Measurements from ENCODE around the gene ELOF1. TPM values are rescaled to one million over a fixed set of nuclear protein-coding genes. Genes with fewer than 3 reads are reported as not detected.

ELOF1 gene
- total and polyA plus RNA-seq, 7 donors: 27.2 to 67.3 (median 47.9) TPM

- DNase-seq: peak; percentile 66
- H3K4me3 ChIP-seq: no peak overlapping the region
- no peaks in the 10 kb centered on the region for H3K27me3 ChIP-seq
- H3K36me3 ChIP-seq: peaks cover 0 to 4% (median 0%) of the 10 kb centered on the region in 4 donors
- peaks cover 0 to 41% (median 32%) of the 10 kb centered on the region in 4 donors for H3K4me1 ChIP-seq
- 15 to 17% methylated on average over 9 of the region's 9 CpGs for WGBS, 2 donors
- intact Hi-C loops (cut with DNase I): loop anchor here (2.0 to 5.0 kb wide), 2 partner anchors 26 to 33 kb away; partner anchors contain the start of gene ECSIT
- no peaks in the 10 kb centered on the region for H3K9me3 ChIP-seq
- no peak for TF ChIP-seq POLR2AphosphoS5 (IDR thresholded peaks at IDR 0.05)
- TF ChIP-seq POLR2A (IDR thresholded peaks at IDR 0.05): no peak
- no peak for TF ChIP-seq EP300 (IDR thresholded peaks at IDR 0.05)
- peak in 3 of 4 experiments; percentile 23 to 49 (median 48) for TF ChIP-seq CTCF (IDR thresholded peaks at IDR 0.05)
- peak overlapping the region in 2 of 4 donors; percentile 19 to 86 for H3K27ac ChIP-seq
These were observed 1.5 kb upstream of the ELOF1 start for GRCh38 chr19:11560404-11561051.

GRCh38 chr19:11556634-11557420, 2.2 kb downstream of the ELOF1 start:
- TF ChIP-seq POLR2AphosphoS5 (IDR thresholded peaks at IDR 0.05) (no peak), EP300 (IDR thresholded peaks at IDR 0.05) (no peak), POLR2A (IDR thresholded peaks at IDR 0.05) (no peak), CTCF (IDR thresholded peaks at IDR 0.05) (no peak)
- no peak for DNase-seq
- Histone ChIP-seq H3K9me3 (no peaks in the 10 kb centered on the region), H3K36me3 (peaks cover 5 to 34% (median 19%) of the 10 kb centered on the region in 4 donors), H3K27me3 (no peaks in the 10 kb centered on the region), H3K4me3 (no peak overlapping the region), H3K27ac (no peak overlapping the region), H3K4me1 (peaks cover 0 to 49% (median 41%) of the 10 kb centered on the region in 4 donors)
- 88 to 89% methylated on average over 4 of the region's 4 CpGs for WGBS, 2 donors
- intact Hi-C loops (cut with DNase I): no loop called here

GRCh38 chr19:11555246-11555645, 3.8 kb downstream of the ELOF1 start:
- intact Hi-C loops (cut with DNase I): no loop called here
- no peak for TF ChIP-seq POLR2A (IDR thresholded peaks at IDR 0.05)
- no peak for TF ChIP-seq POLR2AphosphoS5 (IDR thresholded peaks at IDR 0.05)
- no peak for TF ChIP-seq EP300 (IDR thresholded peaks at IDR 0.05)
- no peak for TF ChIP-seq CTCF (IDR thresholded peaks at IDR 0.05)
- Histone ChIP-seq H3K36me3 (peaks cover 8 to 38% (median 19%) of the 10 kb centered on the region in 4 donors), H3K4me1 (peaks cover 0 to 58% (median 51%) of the 10 kb centered on the region in 4 donors), H3K27me3 (no peaks in the 10 kb centered on the region), H3K4me3 (no peak overlapping the region), H3K27ac (no peak overlapping the region), H3K9me3 (no peaks in the 10 kb centered on the region)
- WGBS, 2 donors: 81 to 92% methylated on average over 6 of the region's 6 CpGs
- DNase-seq: no peak

- DNase-seq: no peak
- 69 to 89% methylated on average over 12 of the region's 12 CpGs for WGBS, 2 donors
- peaks cover 16 to 48% (median 29%) of the 10 kb centered on the region in 4 donors for H3K36me3 ChIP-seq
- peak overlapping the region in 2 of 4 donors; percentile 14 to 99 for H3K27ac ChIP-seq
- TF ChIP-seq CTCF (IDR thresholded peaks at IDR 0.05): no peak
- no peak for TF ChIP-seq POLR2A (IDR thresholded peaks at IDR 0.05)
- TF ChIP-seq EP300 (IDR thresholded peaks at IDR 0.05): no peak
- TF ChIP-seq POLR2AphosphoS5 (IDR thresholded peaks at IDR 0.05): no peak
- H3K27me3 ChIP-seq: no peaks in the 10 kb centered on the region
- H3K9me3 ChIP-seq: no peaks in the 10 kb centered on the region
- H3K4me1 ChIP-seq: peaks cover 0 to 59% (median 53%) of the 10 kb centered on the region in 4 donors
- H3K4me3 ChIP-seq: no peak overlapping the region
- intact Hi-C loops (cut with DNase I): no loop called here
These were observed 4.9 kb downstream of the ELOF1 start for GRCh38 chr19:11554160-11554559.
